Measurements from ENCODE around the gene ARFGEF3.

The ARFGEF3 gene

GRCh38 chr6:138248878-138249277 lies 87.1 kb downstream of the ARFGEF3 start:
- Histone ChIP-seq H3K36me3 (ENCODE audit: control insufficient read depth, insufficient read depth, low read length) (no peaks in the 10 kb centered on the region), H3K4me3 (ENCODE audit: insufficient read depth, low read depth, low read length) (no peak overlapping the region), H3K9me3 (ENCODE audit: control insufficient read depth, low read length) (no peaks in the 10 kb centered on the region), H3K27me3 (ENCODE audit: control insufficient read depth, insufficient read depth, low read length, poor library complexity, severe bottlenecking) (no peaks in the 10 kb centered on the region), H3K27ac (ENCODE audit: insufficient read depth, low read depth, low read length, poor library complexity, severe bottlenecking) (no peak overlapping the region), H3K4me1 (ENCODE audit: control insufficient read depth, insufficient read depth, low read length) (no peaks in the 10 kb centered on the region)
- 89 to 90% methylated on average over 1 of the region's 1 CpG for WGBS, 2 experiments

GRCh38 chr6:138250053-138250452 lies 88.3 kb downstream of the ARFGEF3 start:
- no peak overlapping the region for H3K27ac ChIP-seq (ENCODE audit: insufficient read depth, low read depth, low read length, poor library complexity, severe bottlenecking)
- no peaks in the 10 kb centered on the region for H3K9me3 ChIP-seq (ENCODE audit: control insufficient read depth, low read length)
- no peaks in the 10 kb centered on the region for H3K36me3 ChIP-seq (ENCODE audit: control insufficient read depth, insufficient read depth, low read length)
- no peak overlapping the region for H3K4me3 ChIP-seq (ENCODE audit: insufficient read depth, low read depth, low read length)
- no peaks in the 10 kb centered on the region for H3K4me1 ChIP-seq (ENCODE audit: control insufficient read depth, insufficient read depth, low read length)
- no peaks in the 10 kb centered on the region for H3K27me3 ChIP-seq (ENCODE audit: control insufficient read depth, insufficient read depth, low read length, poor library complexity, severe bottlenecking)
- WGBS, 2 experiments = 93 to 94% methylated on average over 4 of the region's 4 CpGs

GRCh38 chr6:138250513-138251247 lies 88.9 kb downstream of the ARFGEF3 start:
- no peaks in the 10 kb centered on the region for H3K36me3 ChIP-seq (ENCODE audit: control insufficient read depth, insufficient read depth, low read length)
- H3K27ac ChIP-seq (ENCODE audit: insufficient read depth, low read depth, low read length, poor library complexity, severe bottlenecking) = no peak overlapping the region
- H3K4me3 ChIP-seq (ENCODE audit: insufficient read depth, low read depth, low read length) = no peak overlapping the region
- 94 to 96% methylated on average over 16 of the region's 16 CpGs for WGBS, 2 experiments
- H3K4me1 ChIP-seq (ENCODE audit: control insufficient read depth, insufficient read depth, low read length) = no peaks in the 10 kb centered on the region
- H3K27me3 ChIP-seq (ENCODE audit: control insufficient read depth, insufficient read depth, low read length, poor library complexity, severe bottlenecking) = no peaks in the 10 kb centered on the region
- H3K9me3 ChIP-seq (ENCODE audit: control insufficient read depth, low read length) = no peaks in the 10 kb centered on the region

GRCh38 chr6:138253731-138254130 lies 92.0 kb downstream of the ARFGEF3 start:
- Histone ChIP-seq H3K27me3 (ENCODE audit: control insufficient read depth, insufficient read depth, low read length, poor library complexity, severe bottlenecking) (no peaks in the 10 kb centered on the region), H3K4me1 (ENCODE audit: control insufficient read depth, insufficient read depth, low read length) (no peaks in the 10 kb centered on the region)
- WGBS, 2 experiments = 91 to 95% methylated on average over 11 of the region's 11 CpGs

GRCh38 chr6:138255443-138255842 lies 93.7 kb downstream of the ARFGEF3 start:
- H3K27me3 ChIP-seq (ENCODE audit: control insufficient read depth, insufficient read depth, low read length, poor library complexity, severe bottlenecking) = no peaks in the 10 kb centered on the region
- H3K36me3 ChIP-seq (ENCODE audit: control insufficient read depth, insufficient read depth, low read length) = no peaks in the 10 kb centered on the region
- no peak overlapping the region for H3K4me3 ChIP-seq (ENCODE audit: insufficient read depth, low read depth, low read length)
- H3K4me1 ChIP-seq (ENCODE audit: control insufficient read depth, insufficient read depth, low read length) = no peaks in the 10 kb centered on the region
- no peaks in the 10 kb centered on the region for H3K9me3 ChIP-seq (ENCODE audit: control insufficient read depth, low read length)
- 93 to 95% methylated on average over 20 of the region's 20 CpGs for WGBS, 2 experiments
- H3K27ac ChIP-seq (ENCODE audit: insufficient read depth, low read depth, low read length, poor library complexity, severe bottlenecking) = no peak overlapping the region

More at GRCh38 chr6:138253731-138254130, 92.0 kb downstream of the ARFGEF3 start:
- Histone ChIP-seq H3K27ac (ENCODE audit: insufficient read depth, low read depth, low read length, poor library complexity, severe bottlenecking) (no peak overlapping the region), H3K9me3 (ENCODE audit: control insufficient read depth, low read length) (no peaks in the 10 kb centered on the region), H3K36me3 (ENCODE audit: control insufficient read depth, insufficient read depth, low read length) (no peaks in the 10 kb centered on the region), H3K4me3 (ENCODE audit: insufficient read depth, low read depth, low read length) (no peak overlapping the region)

- Histone ChIP-seq H3K27ac (ENCODE audit: insufficient read depth, low read depth, low read length, poor library complexity, severe bottlenecking) (no peak overlapping the region), H3K36me3 (ENCODE audit: control insufficient read depth, insufficient read depth, low read length) (no peaks in the 10 kb centered on the region), H3K4me3 (ENCODE audit: insufficient read depth, low read depth, low read length) (no peak overlapping the region), H3K9me3 (ENCODE audit: control insufficient read depth, low read length) (no peaks in the 10 kb centered on the region), H3K27me3 (ENCODE audit: control insufficient read depth, insufficient read depth, low read length, poor library complexity, severe bottlenecking) (no peaks in the 10 kb centered on the region), H3K4me1 (ENCODE audit: control insufficient read depth, insufficient read depth, low read length) (no peaks in the 10 kb centered on the region)
- 93 to 100% methylated on average over 1 of the region's 1 CpG for WGBS, 2 experiments
These were observed 95.9 kb downstream of the ARFGEF3 start for GRCh38 chr6:138257638-138258040.

- WGBS, 2 experiments = 94 to 98% methylated on average over 6 of the region's 6 CpGs
- no peaks in the 10 kb centered on the region for H3K4me1 ChIP-seq (ENCODE audit: control insufficient read depth, insufficient read depth, low read length)
- H3K9me3 ChIP-seq (ENCODE audit: control insufficient read depth, low read length) = no peaks in the 10 kb centered on the region
- H3K4me3 ChIP-seq (ENCODE audit: insufficient read depth, low read depth, low read length) = no peak overlapping the region
- no peak overlapping the region for H3K27ac ChIP-seq (ENCODE audit: insufficient read depth, low read depth, low read length, poor library complexity, severe bottlenecking)
- H3K27me3 ChIP-seq (ENCODE audit: control insufficient read depth, insufficient read depth, low read length, poor library complexity, severe bottlenecking) = no peaks in the 10 kb centered on the region
- no peaks in the 10 kb centered on the region for H3K36me3 ChIP-seq (ENCODE audit: control insufficient read depth, insufficient read depth, low read length)
These were observed 96.5 kb downstream of the ARFGEF3 start for GRCh38 chr6:138258197-138258596.

GRCh38 chr6:138258991-138259390 lies 97.3 kb downstream of the ARFGEF3 start:
- H3K27me3 ChIP-seq (ENCODE audit: control insufficient read depth, insufficient read depth, low read length, poor library complexity, severe bottlenecking) = no peaks in the 10 kb centered on the region
- no peak overlapping the region for H3K27ac ChIP-seq (ENCODE audit: insufficient read depth, low read depth, low read length, poor library complexity, severe bottlenecking)
- no peaks in the 10 kb centered on the region for H3K4me1 ChIP-seq (ENCODE audit: control insufficient read depth, insufficient read depth, low read length)
- 95% methylated on average over 6 of the region's 6 CpGs for WGBS, 2 experiments
- no peak overlapping the region for H3K4me3 ChIP-seq (ENCODE audit: insufficient read depth, low read depth, low read length)
- no peaks in the 10 kb centered on the region for H3K9me3 ChIP-seq (ENCODE audit: control insufficient read depth, low read length)
- no peaks in the 10 kb centered on the region for H3K36me3 ChIP-seq (ENCODE audit: control insufficient read depth, insufficient read depth, low read length)

GRCh38 chr6:138261116-138261780 lies 99.5 kb downstream of the ARFGEF3 start:
- H3K27me3 ChIP-seq (ENCODE audit: control insufficient read depth, insufficient read depth, low read length, poor library complexity, severe bottlenecking) = no peaks in the 10 kb centered on the region
- WGBS, 2 experiments = 89 to 100% methylated on average over 1 to 2 of the region's 2 CpGs
- H3K4me3 ChIP-seq (ENCODE audit: insufficient read depth, low read depth, low read length) = no peak overlapping the region
- no peak overlapping the region for H3K27ac ChIP-seq (ENCODE audit: insufficient read depth, low read depth, low read length, poor library complexity, severe bottlenecking)
- no peaks in the 10 kb centered on the region for H3K4me1 ChIP-seq (ENCODE audit: control insufficient read depth, insufficient read depth, low read length)
- H3K36me3 ChIP-seq (ENCODE audit: control insufficient read depth, insufficient read depth, low read length) = no peaks in the 10 kb centered on the region
- H3K9me3 ChIP-seq (ENCODE audit: control insufficient read depth, low read length) = no peaks in the 10 kb centered on the region

GRCh38 chr6:138263963-138264362 lies 102.2 kb downstream of the ARFGEF3 start:
- Histone ChIP-seq H3K27ac (ENCODE audit: insufficient read depth, low read depth, low read length, poor library complexity, severe bottlenecking) (no peak overlapping the region), H3K27me3 (ENCODE audit: control insufficient read depth, insufficient read depth, low read length, poor library complexity, severe bottlenecking) (no peaks in the 10 kb centered on the region), H3K9me3 (ENCODE audit: control insufficient read depth, low read length) (no peaks in the 10 kb centered on the region), H3K4me1 (ENCODE audit: control insufficient read depth, insufficient read depth, low read length) (no peaks in the 10 kb centered on the region), H3K36me3 (ENCODE audit: control insufficient read depth, insufficient read depth, low read length) (no peaks in the 10 kb centered on the region), H3K4me3 (ENCODE audit: insufficient read depth, low read depth, low read length) (no peak overlapping the region)
- 91 to 97% methylated on average over 4 of the region's 4 CpGs for WGBS, 2 experiments

Data from ectodermal cell (in vitro differentiated cells).